COR-L47 (cell line): Measurements from ENCODE around the gene LCOR.
"Not testable (repeated sequence)": the region's sequence is repeated elsewhere in the genome, so short reads cannot be mapped to it uniquely, and the experiment has no call there.

Source experiments
- DNase-seq: peaks from one replicate; lab custom pipeline; 2025; lab: John Stamatoyannopoulos, UW

Gene LCOR

GRCh38 chr10:96935810-96936209 lies 103.7 kb downstream of the LCOR start:
- no peak for DNase-seq

GRCh38 chr10:96943161-96943560 lies 111.1 kb downstream of the LCOR start:
- not testable (repeated sequence) for DNase-seq

GRCh38 chr10:96947036-96947435 lies 114.9 kb downstream of the LCOR start:
- DNase-seq: no peak

GRCh38 chr10:96949039-96949683 lies 117.1 kb downstream of the LCOR start:
- DNase-seq: no peak

GRCh38 chr10:96951954-96952353 lies 119.9 kb downstream of the LCOR start:
- no peak for DNase-seq

GRCh38 chr10:96955794-96956193 lies 123.7 kb downstream of the LCOR start:
- no peak for DNase-seq

GRCh38 chr10:96958071-96958470 lies 126.0 kb downstream of the LCOR start:
- no peak for DNase-seq

- no peak for DNase-seq
These were observed 127.6 kb downstream of the LCOR start for GRCh38 chr10:96959733-96960132.

GRCh38 chr10:96960872-96961271 lies 128.8 kb downstream of the LCOR start:
- DNase-seq: no peak

GRCh38 chr10:96964131-96964530 lies 132.0 kb downstream of the LCOR start:
- no peak for DNase-seq

- no peak for DNase-seq
These were observed 135.7 kb downstream of the LCOR start for GRCh38 chr10:96967847-96968246.

GRCh38 chr10:96968682-96969423 lies 136.8 kb downstream of the LCOR start:
- DNase-seq: no peak

- DNase-seq: no peak
These were observed 139.2 kb downstream of the LCOR start for GRCh38 chr10:96971324-96971723.

GRCh38 chr10:96972264-96972663 lies 140.2 kb downstream of the LCOR start:
- no peak for DNase-seq

GRCh38 chr10:96973809-96974747 lies 142.0 kb downstream of the LCOR start:
- no peak for DNase-seq

- DNase-seq: no peak
These were observed 143.0 kb downstream of the LCOR start for GRCh38 chr10:96975136-96975535.

- no peak for DNase-seq
These were observed 146.6 kb downstream of the LCOR start for GRCh38 chr10:96978621-96979154.

GRCh38 chr10:96982149-96982930 lies 150.2 kb downstream of the LCOR start:
- DNase-seq: no peak

- no peak for DNase-seq
These were observed 152.5 kb downstream of the LCOR start for GRCh38 chr10:96984541-96985131.

GRCh38 chr10:96986200-96986856 lies 154.2 kb downstream of the LCOR start:
- no peak for DNase-seq
